Fibroblast of skin of right biceps (primary cell): ENCODE data around the gene EFL1.

Source experiments
- DNase-seq: peaks from one replicate; pipeline ENCODE4 v3.0.0-alpha.2; 2013

The EFL1 gene

DNA sequence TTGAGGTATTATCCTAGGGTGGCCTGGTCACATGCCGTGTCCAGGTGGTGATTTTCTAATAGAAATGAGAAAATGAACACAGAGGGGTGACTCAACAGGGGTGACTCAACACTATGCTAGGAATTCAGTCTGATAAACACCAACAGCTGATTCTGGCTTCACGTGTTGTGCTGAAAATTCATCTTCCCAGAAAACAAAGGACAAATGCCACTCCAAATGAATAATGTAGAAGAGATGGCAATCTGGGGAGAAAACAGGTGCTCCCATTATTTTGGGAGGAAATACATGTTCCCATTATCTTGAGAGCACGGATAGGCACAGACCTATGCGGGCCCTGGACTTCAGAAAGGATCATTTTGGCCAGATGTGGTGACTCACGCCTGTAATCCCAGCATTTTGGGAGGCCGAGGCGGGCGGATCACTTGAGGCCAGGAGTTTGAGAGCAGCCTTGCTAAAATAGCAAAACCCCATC lies 115.5 kb downstream of the EFL1 start:
- DNase-seq: peak; percentile 84

DNA sequence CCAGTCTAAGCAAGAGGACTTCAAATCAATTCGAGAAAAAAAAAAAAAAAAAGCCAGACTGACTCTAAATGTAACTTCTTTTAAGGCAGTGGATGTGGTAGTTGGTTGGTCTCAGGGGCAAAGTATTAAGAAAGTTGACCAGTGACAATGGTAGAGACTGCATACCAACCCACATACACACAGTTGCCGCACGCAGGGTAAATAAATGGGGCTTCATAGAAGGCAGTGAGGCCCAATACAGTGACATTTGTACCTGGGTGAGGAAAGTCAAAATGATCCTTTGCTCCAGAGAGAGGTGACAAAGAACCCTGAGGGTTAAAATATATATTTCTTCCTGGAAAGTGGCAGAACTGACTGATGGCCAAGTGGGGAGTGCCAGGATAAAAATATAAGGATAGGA lies 116.0 kb downstream of the EFL1 start:
- no peak for DNase-seq

DNA sequence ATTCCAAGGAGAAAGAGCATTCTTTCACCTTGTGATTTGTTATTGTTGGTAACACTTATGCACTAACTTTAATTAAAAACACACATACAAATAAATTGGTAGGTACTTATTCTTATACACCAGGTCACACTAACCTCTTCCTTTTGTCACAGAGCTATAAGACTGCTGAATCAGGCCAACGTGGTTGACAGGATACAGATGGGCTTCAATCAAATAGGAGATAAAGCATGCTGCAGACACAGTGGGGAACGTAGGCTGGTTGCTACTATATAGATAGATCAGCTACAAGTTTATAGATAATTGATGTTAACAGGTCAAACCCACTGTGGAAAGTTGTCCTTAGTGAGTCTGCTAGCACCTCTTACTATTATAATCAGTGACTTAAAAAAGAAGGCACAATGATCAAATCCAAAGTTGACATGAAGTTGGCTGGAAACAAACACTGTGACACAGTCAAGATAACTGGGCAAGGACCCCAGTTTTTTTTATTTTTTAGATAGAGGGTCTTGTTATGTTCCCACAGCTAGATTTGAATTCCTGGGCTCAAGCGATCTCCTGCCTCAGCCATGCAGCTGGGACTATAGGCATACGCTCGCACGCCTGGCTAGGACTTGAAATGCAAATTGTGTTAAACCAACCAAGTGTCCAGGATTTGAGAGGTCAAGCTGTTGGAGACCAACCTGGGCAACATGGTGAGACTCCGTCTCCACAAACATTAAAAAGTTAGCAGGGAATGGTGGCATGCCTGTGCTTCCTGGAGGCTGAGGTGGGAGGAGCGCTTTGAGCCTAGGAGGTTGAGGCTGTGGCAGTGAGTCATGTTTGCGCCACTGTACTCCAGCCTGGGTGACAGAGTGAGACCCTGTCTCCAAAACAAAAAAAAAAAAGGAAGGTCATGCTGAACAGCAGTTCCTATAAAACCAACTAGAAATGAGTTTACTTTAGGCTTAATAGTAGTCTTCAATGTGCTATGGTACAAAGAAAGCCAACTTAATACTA lies 118.8 kb downstream of the EFL1 start:
- no peak for DNase-seq

DNA sequence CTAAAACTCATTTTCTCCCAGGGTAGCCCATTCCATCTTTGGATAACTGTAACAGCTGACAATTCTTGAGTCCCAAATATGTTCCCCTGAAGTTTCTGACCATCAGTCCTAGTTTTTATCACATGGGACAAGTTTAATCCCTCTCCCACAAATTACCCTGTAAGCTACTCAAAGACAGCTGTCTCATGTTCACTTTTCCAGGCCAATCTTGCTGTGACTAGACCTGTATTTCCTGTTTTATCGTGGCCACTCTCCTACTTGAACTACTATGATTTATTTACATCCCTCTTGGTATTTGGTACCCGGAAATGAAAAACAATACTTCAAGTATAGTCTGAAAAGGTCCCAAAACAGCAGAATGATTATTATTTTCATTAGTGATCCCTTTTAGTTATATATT lies 121.6 kb downstream of the EFL1 start:
- no peak for DNase-seq

DNA sequence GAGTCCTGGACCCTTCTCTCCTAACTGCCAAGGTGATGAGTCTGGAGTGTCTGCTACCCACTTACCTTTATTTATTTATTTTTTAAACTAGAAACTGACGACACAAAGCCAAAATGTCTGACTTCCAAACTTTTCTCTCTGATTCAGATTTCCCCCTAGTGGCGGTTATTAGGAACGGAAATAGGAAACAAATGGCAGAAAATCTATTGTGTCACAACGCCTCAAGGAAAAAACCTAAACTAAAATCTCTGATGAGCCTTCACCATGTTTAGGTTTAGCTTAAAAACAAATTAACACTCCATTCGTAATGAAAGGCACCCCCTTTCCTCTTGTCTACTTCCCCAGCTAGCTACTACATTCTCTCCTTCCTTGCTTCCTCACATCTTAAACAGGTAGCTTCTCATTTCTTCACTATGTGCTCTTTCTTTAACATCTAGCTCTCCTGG lies 122.7 kb downstream of the EFL1 start:
- DNase-seq: peak; percentile 73

DNA sequence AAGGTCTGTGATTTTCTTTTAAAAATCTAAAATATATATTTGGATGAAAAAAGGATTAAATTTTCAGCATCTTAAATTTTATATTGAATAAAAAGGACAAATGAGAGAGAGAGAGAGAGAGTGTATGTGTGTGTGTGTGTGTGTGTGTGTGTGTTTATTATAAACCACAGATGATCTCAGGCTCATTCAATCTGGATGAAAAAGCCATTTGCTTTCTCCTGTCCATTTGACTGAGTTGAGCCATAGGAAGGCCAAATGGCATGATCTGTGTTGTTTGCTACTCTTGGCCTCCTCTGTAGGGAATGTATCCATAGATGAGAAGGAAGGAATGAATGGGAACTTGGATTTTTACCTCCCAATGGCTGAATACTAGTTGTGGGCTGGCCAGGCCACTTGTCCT lies 124.2 kb downstream of the EFL1 start:
- DNase-seq: no peak

DNA sequence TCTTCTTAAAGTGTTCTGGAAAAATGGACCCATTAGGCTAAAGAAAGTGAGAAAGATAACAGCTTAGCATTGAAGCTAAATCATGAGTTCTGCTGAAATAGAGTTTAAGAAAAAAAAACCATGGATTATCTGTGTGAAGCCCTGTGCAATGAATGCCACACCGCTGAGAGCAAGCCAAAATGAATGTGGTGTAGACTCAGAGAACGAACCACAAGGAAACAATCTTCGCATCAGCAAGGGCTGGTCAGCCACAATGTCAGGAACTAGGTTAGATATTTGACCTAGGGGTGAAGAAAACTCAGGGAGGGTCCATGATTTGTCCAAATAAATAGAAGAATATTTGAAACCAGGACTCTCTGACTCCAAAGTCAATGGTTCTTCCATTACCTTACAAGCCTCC lies 125.3 kb downstream of the EFL1 start:
- DNase-seq: no peak

DNA sequence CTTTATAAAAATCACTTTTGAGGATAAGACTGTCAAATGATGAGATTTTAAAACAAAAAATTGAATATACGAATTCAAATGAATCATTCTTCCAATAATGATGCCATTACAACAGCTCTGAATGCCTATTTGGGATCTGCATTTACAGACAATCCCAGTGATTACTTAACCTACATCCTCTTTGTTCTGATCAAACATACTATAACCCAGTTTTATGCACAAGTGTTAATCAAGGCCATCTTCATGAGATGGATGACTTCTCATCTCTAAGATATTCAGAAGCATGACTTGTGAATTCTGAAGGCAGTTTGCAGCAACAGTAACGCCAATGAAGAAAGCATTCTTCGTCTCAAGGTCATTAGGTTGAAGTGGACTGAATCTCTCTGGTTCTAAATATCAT lies 126.4 kb downstream of the EFL1 start:
- DNase-seq: no peak

DNA sequence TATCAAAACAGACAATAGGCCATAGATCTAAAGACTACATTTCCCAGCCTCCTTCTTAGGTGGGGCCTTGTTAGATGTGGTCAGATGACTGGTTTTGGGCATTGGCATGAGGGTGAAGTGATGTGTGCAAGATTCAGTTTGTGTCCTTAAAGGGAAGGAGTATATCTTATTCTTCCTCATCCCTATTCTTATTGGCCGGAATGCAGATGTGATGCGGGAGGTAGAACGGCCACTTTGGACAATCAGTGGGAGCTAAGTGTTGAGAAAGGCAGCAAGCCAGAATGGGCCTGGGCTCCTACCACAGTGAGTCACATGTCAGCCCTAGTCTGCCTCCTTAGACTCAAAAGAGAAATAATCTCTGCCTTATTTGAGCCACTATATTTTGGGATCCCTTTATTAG lies 126.9 kb downstream of the EFL1 start:
- DNase-seq: peak; percentile 78

DNA sequence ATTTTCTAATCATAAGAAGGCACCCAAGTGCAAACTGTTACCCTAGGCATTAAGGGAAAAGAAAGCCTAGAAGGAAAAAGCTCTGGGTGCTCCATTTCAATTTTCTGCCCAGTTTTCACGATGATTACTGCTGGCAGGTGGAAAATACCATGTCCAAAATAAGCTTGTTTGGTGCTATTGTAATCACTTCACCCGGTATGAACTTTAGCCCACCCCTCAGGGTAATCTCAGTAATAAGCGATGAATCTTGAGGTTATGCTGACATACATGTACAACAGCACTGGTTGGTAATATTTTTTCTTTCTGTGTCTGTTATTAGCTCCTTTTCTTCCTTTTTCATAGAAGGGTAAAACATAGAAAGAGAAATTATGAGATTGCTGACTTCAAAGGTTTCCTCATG lies 128.1 kb downstream of the EFL1 start:
- no peak for DNase-seq

DNA sequence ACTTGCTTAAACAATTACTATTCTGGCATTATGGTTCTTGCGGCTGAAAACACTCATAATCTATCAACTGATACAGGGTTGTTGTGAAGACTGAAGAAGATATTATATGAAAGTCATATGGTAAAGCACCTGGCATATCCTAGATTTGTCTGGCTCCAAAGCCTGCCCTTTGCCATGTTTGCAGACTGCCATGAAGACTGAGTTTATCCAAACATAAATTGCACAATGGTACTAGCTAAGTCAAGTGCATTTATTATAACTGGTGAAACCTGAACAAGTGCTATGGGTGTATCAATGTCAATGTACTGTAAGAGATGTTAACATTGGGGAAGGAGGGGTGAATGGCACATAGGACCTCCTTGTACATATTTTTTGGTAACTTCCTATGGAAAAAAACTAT lies 129.3 kb downstream of the EFL1 start:
- no peak for DNase-seq

DNA sequence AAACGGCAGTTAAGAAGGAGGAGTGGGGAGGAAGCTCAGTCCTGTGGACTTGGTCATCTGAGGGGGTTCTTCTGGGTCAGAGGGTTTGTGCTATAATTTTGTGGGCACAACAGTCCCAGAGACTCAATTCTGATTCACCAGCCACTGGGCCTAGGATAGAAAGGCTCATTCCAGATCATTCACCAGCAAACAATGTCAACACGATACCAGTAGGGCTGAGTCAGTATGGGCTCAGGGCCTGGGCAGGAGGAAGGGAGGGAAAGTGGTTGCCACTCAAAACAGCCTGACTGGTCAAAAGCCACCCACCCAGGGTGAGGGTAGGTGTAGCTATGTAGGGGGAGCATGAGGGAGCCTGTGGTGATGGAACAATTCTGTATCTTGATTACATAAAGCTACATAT lies 129.8 kb downstream of the EFL1 start:
- DNase-seq: peak; percentile 95

DNA sequence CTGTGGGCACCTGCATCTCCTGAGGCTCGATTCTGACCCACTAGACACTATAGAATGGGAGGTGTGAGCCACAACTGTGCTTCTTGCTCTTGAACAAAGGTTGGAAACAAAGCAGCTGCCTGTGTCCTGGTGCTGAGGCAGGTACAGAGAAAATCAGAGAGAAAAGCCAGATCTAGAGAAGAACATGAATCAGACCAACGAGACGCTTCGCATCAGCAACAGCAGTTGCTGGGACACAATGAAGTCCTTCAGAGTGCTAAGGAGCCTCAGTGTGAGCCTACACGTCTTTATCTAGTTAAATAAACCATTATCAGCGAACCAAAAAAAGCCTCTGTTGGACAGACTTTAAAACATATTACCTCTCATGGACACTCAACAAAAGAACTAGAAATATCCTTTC lies 130.4 kb downstream of the EFL1 start:
- no peak for DNase-seq

DNA sequence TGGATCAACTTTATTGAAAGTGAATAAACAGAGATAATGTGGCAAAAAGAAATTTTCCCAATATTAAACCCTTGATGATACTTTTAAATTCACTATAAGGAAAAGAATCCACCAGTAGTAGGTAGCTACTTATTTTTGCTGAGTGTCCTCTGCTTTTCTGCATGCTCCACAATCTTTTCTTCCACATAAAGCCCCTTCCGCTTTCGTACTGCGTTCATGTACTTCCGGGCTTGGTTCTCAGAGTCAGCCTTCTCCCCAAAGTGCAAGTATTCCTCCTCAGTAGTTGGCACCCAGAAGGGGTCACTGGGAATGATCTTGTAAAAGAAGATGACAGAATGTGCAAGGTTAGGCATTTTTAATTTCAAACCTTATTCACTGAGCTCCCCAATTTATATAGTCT lies 132.3 kb downstream of the EFL1 start:
- peak; percentile 50 for DNase-seq

DNA sequence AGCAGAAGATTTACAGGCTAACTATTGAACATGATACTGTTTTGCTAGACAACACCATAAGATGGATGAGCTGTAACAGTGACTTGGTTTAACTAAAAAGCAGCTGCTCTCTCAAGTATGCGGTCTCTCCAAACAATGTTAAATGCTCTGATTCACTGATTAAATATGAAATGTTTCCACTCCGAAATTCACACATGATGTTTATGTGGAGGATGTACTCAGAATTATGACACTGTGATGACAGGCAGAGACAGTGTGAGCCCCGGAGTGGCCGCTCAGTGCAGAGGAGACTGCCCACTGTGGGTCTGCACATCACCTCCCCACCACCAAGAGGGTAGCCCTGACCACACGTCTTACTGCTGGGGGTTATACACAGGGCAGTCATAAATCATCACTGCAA lies 132.8 kb downstream of the EFL1 start:
- peak; percentile 99 for DNase-seq

DNA sequence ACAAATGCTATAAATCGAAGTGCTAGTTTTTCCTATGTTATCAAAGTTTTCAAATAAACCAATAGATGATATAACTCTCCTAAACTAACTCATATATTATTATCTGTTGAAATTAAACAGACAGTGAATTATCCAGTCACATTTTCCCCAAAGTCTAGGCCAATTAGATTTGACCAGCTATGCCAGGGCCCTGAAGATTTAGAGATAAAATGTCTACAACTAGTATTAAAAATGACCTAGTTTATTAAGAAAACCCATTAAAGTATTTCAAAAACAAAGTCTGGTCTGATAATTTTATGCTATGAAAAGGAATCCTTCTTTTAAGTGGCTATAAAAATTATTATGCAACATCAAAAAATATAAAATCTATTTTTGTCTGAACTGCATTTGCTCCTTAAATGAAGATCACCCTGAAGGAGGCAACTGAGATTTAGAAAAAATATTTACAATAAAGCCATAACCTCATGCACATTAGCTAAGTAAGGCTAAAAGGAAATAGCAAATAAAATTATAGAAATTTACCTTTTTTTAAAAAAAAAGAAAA lies 133.3 kb downstream of the EFL1 start:
- no peak for DNase-seq

DNA sequence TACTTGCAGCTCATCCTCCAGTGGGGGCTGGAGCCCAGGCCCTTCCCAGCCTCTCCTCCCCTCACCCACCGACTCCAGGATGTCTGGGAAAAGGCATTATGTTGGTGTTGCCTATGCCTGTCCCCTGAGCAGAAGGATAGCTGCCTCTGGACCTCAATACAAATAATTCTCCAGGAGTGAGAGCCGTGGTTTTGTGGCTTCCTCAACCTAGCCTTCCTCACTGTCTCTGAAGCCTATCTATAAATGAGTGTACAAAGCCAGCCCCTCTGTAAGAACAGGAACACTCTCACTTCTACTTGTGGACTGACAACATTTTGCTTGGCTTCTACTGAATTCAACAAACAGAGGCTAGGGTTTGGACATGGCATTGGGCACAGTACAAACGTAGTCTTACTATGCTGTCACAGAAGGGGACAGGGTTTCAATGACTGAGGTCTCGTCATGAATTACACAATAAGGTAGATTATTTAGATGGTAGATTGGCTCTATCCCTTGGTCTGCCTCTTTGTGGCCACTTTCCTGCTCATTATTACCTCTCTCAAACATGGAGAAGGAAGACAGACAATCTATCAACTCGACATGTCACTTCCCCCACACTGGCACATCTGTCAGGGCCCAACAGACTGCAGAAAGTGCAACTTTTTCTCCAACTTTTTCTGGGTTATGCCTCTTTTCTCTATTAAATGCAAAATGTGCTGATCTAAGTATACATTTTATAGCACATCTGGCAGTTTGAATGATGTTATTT lies 134.0 kb downstream of the EFL1 start:
- peak; percentile 88 for DNase-seq

DNA sequence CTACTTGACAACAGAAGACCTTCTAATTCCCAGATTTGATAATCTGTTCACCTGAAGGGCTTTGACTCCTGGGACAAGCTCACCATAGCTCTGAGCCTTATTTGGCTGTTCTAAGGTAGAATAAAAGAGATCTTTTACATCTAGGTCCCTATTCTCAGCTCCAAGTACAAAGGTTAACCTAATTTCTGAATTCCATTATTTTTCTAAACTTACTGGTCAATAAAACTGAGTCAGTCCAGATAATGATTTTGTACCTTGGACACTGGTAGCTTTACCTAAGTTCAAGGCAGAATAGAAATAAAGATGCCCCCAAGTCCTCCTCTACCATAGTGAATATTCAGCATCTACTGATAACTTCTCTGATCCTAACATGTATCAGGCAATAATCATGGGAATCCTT lies 135.0 kb downstream of the EFL1 start:
- no peak for DNase-seq

DNA sequence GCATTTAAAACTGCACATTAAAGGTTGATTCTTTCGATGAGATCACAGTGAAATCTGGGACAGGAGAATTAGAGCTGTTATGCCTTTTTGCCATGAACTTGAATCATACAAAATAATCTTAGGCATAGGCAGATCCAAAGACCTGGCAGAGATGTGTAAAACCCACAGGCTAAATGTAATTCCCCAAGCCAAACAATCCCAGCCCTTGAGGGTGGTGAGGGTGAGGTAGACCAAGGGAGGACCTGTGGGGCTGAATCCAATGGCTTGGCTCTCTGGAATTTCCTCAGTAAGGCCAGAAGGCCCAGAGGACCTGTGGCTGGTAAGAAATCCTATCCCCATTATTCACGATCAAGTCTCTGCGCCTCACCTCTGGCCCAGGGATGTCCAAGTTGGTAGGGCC lies 136.2 kb downstream of the EFL1 start:
- DNase-seq: no peak

DNA sequence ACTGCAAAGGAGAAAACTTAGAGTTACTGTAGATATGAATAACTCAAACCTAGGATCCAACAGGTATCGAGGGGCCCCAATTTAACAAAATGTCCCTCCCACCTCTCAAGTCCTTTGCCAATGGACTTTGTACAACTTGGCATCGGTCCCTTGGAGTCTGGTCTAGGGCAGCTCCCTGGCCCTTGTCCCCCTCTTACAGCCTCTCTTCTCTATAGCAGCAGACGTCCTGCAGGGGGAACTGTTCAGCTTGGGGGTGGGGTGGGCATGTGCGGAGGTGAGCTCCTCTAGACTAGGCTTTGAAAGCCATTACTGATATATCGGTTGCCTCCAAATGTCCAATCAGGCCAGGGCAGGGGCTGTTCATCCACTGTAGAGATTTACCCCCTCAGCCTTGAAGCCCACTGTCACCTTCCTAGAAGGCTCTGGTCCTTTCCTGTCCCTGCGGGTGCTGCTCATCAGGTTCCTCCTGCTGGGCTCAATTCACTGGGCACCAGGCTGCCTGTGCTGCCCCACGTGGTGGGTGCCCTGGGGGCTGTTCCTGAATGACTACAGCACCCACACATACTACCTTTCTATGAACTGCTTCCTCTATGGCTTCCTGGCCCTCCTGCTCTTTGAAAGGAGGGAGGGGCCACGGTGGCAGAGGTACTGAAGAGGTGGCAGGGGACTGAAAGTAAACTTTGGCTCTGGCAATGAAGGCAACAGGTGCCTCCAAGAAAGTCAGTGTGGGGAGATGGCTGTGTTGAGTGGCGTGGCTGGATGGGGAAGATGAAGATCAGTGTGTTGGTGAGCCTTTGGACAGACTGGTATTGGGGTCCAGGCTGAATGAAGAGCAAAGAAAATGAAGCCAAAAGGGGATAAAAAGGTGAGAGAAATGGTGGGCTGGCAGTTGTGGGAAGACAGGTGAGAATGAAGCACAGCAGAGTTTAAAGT lies 137.9 kb downstream of the EFL1 start:
- no peak for DNase-seq

DNA sequence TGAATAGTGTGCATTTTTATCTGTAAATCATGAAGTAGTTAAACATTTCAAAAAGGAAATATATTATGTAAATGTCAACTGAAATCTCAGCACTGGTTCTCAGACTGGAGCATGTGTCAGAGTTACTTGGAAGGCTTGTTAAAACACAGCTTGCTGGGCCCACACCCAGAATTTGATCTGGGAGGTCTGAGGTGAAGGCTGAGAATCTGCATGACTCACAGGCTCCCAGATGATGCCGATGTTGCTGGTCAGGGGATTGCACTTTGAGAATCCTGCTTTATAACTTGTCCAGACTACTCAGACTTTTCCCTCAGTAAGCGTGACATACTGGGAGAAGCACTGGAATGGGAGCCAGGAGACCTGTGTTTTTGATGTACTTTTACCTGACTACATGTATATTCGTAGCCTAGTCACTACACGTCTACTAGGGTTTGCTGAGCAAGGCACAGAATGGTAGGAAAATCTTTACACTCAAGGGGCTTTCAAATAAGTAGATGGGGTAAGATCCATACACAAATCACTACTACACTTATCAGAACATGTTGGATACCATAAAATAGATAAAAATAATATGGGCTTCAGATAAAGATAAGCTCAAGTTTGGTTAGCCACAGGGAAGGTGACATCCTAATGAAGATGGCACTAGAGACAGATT lies 139.7 kb downstream of the EFL1 start:
- DNase-seq: peak; percentile 99

DNA sequence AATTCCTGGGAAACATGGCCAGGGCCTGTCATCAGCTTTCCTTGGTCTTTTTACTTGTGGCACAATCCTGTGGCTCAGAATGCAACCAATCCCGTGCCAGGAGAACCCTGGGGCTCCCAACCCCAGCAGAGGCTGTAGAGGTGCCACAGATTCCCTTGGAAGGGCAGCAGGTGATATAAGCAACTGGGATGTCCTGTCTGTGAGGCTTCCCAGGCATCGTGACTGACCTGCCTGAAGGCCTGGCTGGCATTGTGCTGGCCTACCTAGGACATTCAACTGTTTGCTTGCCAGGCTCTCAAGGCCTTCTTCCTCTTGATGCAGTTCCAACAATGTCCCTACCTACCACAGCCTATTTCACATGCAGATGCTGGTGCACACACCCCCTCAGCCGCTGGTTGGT lies 144.5 kb downstream of the EFL1 start:
- no peak for DNase-seq
